Naive thymus-derived CD8-positive, alpha-beta T cell (primary cell): ENCODE results near the gene COL4A1. TPM values are rescaled to one million over a fixed set of nuclear protein-coding genes. Genes with fewer than 3 reads are reported as not detected.

Experiments used
- ATAC-seq, 2 donors: fragments of 150-1000 bp; cut with Tn5 transposase in 1 of 2; sonication (Bioruptor Pico), chemical (Tn5 transposase) in 1 of 2; 1 replicate in 1 of 2; 2 replicates in 1 of 2; pipeline ENCODE4 v1.10.0; 2021; ENCODE audit warnings: mild to moderate bottlenecking in 2 of 2, moderate library complexity in 2 of 2
- POLR2A ChIA-PET: fragments of 350-600 bp; sonication (Branson Sonifier 250); formaldehyde crosslinking; loops from one replicate; lab custom pipeline; 2021; ENCODE audit warnings: antibody characterized with exemption; lab: Charles Lee
- DNase-seq, 10 donors: peaks; one replicate each; pipeline versions ENCODE4 v3.0.0 to v3.0.0-alpha.2; 2020 to 2022
- H3K27ac Mint-ChIP-seq, 10 donors: one replicate each; pipeline ENCODE4 v1.8.0; 2020 to 2022; ENCODE audit warnings: mild to moderate bottlenecking in 10 of 10, mixed read lengths in 10 of 10, moderate library complexity in 4 of 10, inconsistent platforms in 1 of 10
- H3K27me3 Mint-ChIP-seq, 5 donors: one replicate each; pipeline ENCODE4 v1.8.0; 2021 to 2022; ENCODE audit warnings: mixed read lengths in 5 of 5
- H3K36me3 Mint-ChIP-seq, 3 donors: one replicate each; pipeline ENCODE4 v1.8.0; 2020 to 2022; ENCODE audit warnings: mixed read lengths in 3 of 3, mild to moderate bottlenecking in 2 of 3, inconsistent platforms in 1 of 3
- H3K4me1 Mint-ChIP-seq, 4 donors: one replicate each; pipeline ENCODE4 v1.8.0; 2021 to 2022; ENCODE audit warnings: mixed read lengths in 4 of 4
- H3K4me3 Mint-ChIP-seq, 10 donors: one replicate each; pipeline ENCODE4 v1.8.0; 2020 to 2022; ENCODE audit warnings: mild to moderate bottlenecking in 10 of 10, mixed read lengths in 10 of 10, moderate library complexity in 6 of 10, inconsistent platforms in 1 of 10
- H3K9me3 Mint-ChIP-seq, 9 donors: one replicate each; pipeline ENCODE4 v1.8.0; 2020 to 2022; ENCODE audit warnings: mixed read lengths in 9 of 9, mild to moderate bottlenecking in 3 of 9, inconsistent platforms in 1 of 9, moderate library complexity in 1 of 9
- polyA plus RNA-seq, 3 donors: library from polyadenylated mRNA; unstranded; fragments of 300-500 nt; fragmentation: Illumina TruSeq; gene quantifications; one replicate each; pipeline ENCODE4 v1.2.3, GENCODE V29; 2021
- total RNA-seq, 8 experiments: library from RNA in 2 of 8; stranded (reverse) in 2 of 8; gene quantifications; one replicate each; pipeline ENCODE4 v1.2.3 and lab custom pipeline; 2021 to 2026

The COL4A1 gene
- total and polyA plus RNA-seq, 5 experiments from 2014 or later = not detected

GRCh38 chr13:110128546-110128945 is 178.4 kb downstream of the COL4A1 start:
- POLR2A ChIA-PET = no interaction called here
- H3K27ac Mint-ChIP-seq = no peak overlapping the region
- no peaks in the 10 kb centered on the region for H3K36me3 Mint-ChIP-seq
- peaks cover 14 to 61% (median 36%) of the 10 kb centered on the region in 5 donors for H3K27me3 Mint-ChIP-seq
- H3K9me3 Mint-ChIP-seq = peaks cover 0 to 4% (median 0%) of the 10 kb centered on the region in 9 donors
- no peak overlapping the region for H3K4me3 Mint-ChIP-seq
- H3K4me1 Mint-ChIP-seq = peaks cover 0 to 3% (median 0%) of the 10 kb centered on the region in 4 donors
- ATAC-seq = no peak
- DNase-seq = no peak

DNA sequence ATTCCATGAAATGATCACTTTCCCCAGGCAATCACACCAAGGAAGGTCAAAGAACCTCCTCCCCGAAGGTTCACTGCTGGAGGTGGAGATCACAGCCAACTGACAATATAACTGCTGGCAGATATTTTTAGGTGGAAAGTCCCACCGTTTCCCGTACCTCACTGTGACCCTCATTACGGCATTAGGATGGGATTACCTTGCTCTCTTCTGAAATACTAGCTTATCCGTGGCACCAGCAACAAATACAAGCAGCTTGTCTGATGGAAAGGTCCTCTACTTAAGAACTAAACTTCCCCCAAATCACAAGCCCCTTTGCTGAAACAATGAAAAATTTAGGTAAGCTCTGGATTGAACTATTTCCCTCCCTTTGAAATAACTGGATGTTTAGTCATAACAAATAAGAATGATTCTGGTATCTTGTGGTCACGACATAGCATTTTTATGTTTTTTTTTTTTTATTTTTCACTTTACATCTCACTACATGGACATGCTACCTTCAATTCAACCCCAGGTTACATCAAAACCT is 178.9 kb downstream of the COL4A1 start:
- POLR2A ChIA-PET = no interaction called here
- H3K27ac Mint-ChIP-seq = no peak overlapping the region
- ATAC-seq (no peak), DNase-seq (no peak)
- H3K4me1 Mint-ChIP-seq = peaks cover 0 to 3% (median 0%) of the 10 kb centered on the region in 4 donors
- no peaks in the 10 kb centered on the region for H3K36me3 Mint-ChIP-seq
- H3K27me3 Mint-ChIP-seq = peaks cover 14 to 58% (median 34%) of the 10 kb centered on the region in 5 donors
- peaks cover 0 to 4% (median 0%) of the 10 kb centered on the region in 9 donors for H3K9me3 Mint-ChIP-seq
- no peak overlapping the region for H3K4me3 Mint-ChIP-seq

DNA sequence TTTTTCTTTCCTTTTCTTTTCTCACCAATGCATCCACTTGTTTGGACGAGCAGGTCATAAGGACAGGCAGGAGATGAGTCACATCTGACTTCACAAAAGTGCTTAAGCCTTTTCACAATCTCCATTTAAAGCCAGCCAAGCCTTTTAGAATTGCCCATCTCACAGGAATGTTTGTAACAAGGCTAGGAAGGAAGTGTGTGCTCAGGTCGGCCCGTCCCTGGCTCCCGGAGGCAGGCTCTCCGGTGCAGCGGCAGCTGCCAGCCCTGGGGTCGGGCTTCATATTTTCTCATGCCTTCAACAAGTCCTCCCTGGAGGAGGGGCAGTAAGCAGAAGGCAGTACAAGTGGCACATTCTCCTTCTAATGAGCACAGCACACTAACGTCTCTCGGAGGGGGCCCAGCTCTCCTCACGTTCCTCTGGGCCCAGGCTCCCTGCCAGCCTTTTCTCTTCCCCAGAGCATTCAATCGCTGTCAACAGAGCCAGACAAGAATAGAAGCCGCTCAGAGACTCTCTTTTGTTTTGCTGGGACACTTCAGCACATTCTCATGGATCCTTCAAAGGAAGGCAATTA is 180.5 kb downstream of the COL4A1 start:
- no peak for ATAC-seq
- POLR2A ChIA-PET = no interaction called here
- no peak overlapping the region for H3K27ac Mint-ChIP-seq

DNA sequence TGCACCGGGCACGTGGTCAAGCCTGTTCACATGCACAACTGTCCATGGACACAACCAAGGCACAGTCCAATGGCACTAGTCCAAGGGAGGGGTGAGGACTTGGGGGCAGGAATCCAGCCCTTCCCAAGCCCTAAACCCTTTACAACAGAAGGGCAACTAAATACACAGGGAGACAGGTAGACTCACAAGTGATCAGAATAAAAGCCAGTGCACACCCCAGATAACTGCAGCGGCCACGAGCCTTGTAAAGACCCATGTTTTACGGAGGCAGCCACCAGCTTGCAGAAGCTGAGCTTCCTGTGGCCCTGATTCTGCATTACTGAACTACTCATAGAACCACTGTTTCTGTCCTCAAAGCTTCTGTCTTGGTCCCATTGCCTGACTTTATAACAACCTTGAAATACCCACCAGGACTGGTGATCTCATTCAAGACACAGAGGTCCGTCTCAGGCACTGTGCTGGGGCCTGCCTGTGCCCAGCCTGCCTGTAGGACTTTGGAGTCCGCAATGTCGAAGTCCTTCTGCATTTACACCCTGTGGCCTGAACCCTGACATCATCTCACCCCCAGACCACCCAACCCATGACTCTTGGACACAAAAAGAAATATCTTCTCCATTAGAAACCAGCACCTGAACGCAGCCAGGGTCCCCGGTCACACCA is 181.2 kb downstream of the COL4A1 start:
- peaks cover 0 to 4% (median 0%) of the 10 kb centered on the region in 9 donors for H3K9me3 Mint-ChIP-seq
- no peak overlapping the region for H3K27ac Mint-ChIP-seq
- H3K36me3 Mint-ChIP-seq = peaks cover 0 to 1% (median 0%) of the 10 kb centered on the region in 3 donors
- H3K4me1 Mint-ChIP-seq = peaks cover 0 to 3% (median 0%) of the 10 kb centered on the region in 4 donors
- ATAC-seq (no peak), DNase-seq (no peak)
- H3K27me3 Mint-ChIP-seq = peaks cover 12 to 65% (median 27%) of the 10 kb centered on the region in 5 donors
- H3K4me3 Mint-ChIP-seq = no peak overlapping the region
- POLR2A ChIA-PET = no interaction called here

More for the DNA sequence above, 180.5 kb downstream of the COL4A1 start:
- H3K9me3 Mint-ChIP-seq = peaks cover 0 to 4% (median 0%) of the 10 kb centered on the region in 9 donors
- peaks cover 0 to 3% (median 0%) of the 10 kb centered on the region in 4 donors for H3K4me1 Mint-ChIP-seq
- no peaks in the 10 kb centered on the region for H3K36me3 Mint-ChIP-seq
- H3K27me3 Mint-ChIP-seq = peaks cover 14 to 61% (median 28%) of the 10 kb centered on the region in 5 donors
- DNase-seq = no peak
- no peak overlapping the region for H3K4me3 Mint-ChIP-seq

DNA sequence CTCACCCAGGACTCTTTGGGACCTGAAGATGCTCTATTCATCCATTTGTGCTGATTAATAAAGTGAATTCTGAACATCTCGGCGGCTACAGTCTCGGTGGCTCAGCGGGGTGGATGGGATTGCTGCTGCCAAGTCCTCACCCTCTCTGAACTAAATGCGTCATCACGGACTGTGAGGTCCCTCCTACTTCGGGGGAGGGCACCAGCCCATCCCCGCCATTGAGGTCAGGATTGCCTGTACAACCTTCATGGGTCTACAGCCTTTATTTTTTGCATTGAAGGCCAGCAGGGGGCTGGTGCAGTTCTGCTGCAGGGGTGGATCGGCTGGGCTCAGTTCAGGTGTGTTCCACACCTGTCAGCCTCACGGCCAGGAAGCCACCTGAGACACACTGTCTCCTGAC is 181.8 kb downstream of the COL4A1 start:
- POLR2A ChIA-PET = no interaction called here
- Mint-ChIP-seq H3K9me3 (peaks cover 0 to 4% (median 0%) of the 10 kb centered on the region in 9 donors), H3K27me3 (peaks cover 8 to 65% (median 23%) of the 10 kb centered on the region in 5 donors), H3K36me3 (peaks cover 0 to 2% (median 0%) of the 10 kb centered on the region in 3 donors), H3K4me3 (no peak overlapping the region), H3K4me1 (peaks cover 0 to 3% (median 0%) of the 10 kb centered on the region in 4 donors), H3K27ac (peak overlapping the region in 1 of 10 donors; percentile 68)
- no peak for ATAC-seq
- DNase-seq = no peak

GRCh38 chr13:110124201-110124940 is 182.6 kb downstream of the COL4A1 start:
- POLR2A ChIA-PET = no interaction called here
- no peak for DNase-seq
- ATAC-seq = no peak
- Mint-ChIP-seq H3K4me3 (no peak overlapping the region), H3K4me1 (peaks cover 0 to 3% (median 0%) of the 10 kb centered on the region in 4 donors), H3K36me3 (peaks cover 0 to 2% (median 0%) of the 10 kb centered on the region in 3 donors), H3K27ac (no peak overlapping the region), H3K27me3 (peaks cover 8 to 61% (median 22%) of the 10 kb centered on the region in 5 donors), H3K9me3 (peaks cover 0 to 4% (median 0%) of the 10 kb centered on the region in 9 donors)

DNA sequence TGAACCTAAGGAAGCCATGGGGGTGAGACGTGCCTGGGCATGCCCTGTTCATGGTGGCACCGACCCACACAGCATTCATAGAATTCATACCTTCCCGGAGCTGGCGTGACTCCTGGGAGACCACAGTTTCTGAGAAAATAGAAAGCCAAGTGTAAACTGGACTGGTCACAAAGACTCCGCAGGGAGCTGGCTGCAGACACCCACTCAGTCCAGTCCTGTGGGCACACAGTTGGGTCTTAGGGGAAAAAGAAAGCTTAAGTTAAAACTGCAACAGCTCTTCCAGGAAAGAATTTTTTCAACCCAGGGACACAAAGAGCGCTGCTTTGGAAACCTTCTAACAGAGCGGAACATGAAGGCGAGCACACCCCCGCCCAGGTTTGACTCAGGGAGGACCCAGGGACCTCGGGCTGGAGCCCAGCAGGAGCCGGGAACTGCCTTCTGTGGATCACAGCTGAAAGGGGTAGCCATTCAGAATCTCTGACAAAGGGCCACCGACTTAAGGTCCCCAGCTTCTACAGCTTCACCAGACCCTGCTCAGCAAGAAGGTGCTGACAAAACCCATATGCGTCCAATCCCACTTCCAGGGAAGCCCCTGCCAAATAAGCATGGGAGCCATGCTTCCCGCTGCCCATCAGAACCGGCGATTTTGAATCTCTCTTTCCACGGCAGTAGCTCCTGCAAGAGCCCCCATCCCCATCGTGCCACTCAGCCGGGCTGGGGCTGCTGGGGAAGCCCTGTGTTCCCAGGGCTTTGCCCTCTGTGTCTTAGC is 183.7 kb downstream of the COL4A1 start:
- no peak overlapping the region for H3K4me3 Mint-ChIP-seq
- H3K4me1 Mint-ChIP-seq = peaks cover 0 to 3% (median 0%) of the 10 kb centered on the region in 4 donors
- peaks cover 8 to 62% (median 24%) of the 10 kb centered on the region in 5 donors for H3K27me3 Mint-ChIP-seq
- DNase-seq (no peak), ATAC-seq (no peak)
- POLR2A ChIA-PET = no interaction called here
- no peak overlapping the region for H3K27ac Mint-ChIP-seq
- peaks cover 0 to 2% (median 0%) of the 10 kb centered on the region in 3 donors for H3K36me3 Mint-ChIP-seq
- H3K9me3 Mint-ChIP-seq = peaks cover 0 to 3% (median 0%) of the 10 kb centered on the region in 9 donors

DNA sequence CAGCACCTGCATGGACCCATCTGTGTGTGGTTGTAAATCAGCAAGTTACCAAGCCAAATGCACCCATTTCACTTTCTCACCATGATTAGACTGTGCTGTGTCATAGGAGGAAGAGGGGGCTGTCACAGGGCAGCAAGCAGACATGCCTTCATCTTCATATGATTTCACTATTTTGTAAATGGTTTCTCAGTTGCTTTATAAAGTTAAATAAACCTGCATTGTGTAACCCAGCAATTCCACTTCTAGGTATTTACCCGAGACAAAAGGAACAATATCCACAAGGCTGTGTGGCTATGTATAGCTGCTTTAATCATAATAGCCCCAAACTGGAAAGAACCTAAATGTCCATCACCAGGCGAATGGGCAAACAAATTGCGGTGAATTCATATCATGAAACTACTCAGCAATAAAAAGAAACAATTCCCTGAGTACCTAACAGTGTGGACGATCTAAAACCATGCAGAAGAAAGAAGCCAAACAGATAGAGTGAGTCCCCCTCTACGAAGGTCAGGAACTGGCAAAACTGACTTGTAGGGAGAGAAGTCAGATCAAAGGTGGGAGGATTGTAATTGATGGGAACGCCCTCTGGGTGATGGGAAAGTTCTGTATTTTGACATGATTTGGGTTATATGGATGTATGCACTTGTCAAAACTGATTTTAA is 185.4 kb downstream of the COL4A1 start:
- no peak for ATAC-seq
- DNase-seq = no peak
- H3K4me1 Mint-ChIP-seq = no peaks in the 10 kb centered on the region
- H3K9me3 Mint-ChIP-seq = no peaks in the 10 kb centered on the region
- H3K27me3 Mint-ChIP-seq = peaks cover 12 to 63% (median 30%) of the 10 kb centered on the region in 5 donors
- peaks cover 0 to 2% (median 0%) of the 10 kb centered on the region in 3 donors for H3K36me3 Mint-ChIP-seq
- POLR2A ChIA-PET = no interaction called here
- no peak overlapping the region for H3K4me3 Mint-ChIP-seq
- no peak overlapping the region for H3K27ac Mint-ChIP-seq

- DNase-seq (no peak), ATAC-seq (no peak)
- peaks cover 12 to 66% (median 29%) of the 10 kb centered on the region in 5 donors for H3K27me3 Mint-ChIP-seq
- POLR2A ChIA-PET = no interaction called here
- peaks cover 2 to 6% (median 2%) of the 10 kb centered on the region in 4 donors for H3K4me1 Mint-ChIP-seq
- H3K36me3 Mint-ChIP-seq = peaks cover 0 to 2% (median 0%) of the 10 kb centered on the region in 3 donors
- H3K4me3 Mint-ChIP-seq = no peak overlapping the region
- no peaks in the 10 kb centered on the region for H3K9me3 Mint-ChIP-seq
- H3K27ac Mint-ChIP-seq = no peak overlapping the region
Observed at GRCh38 chr13:110119935-110120905, 186.7 kb downstream of the COL4A1 start.

GRCh38 chr13:110118106-110118505 is 188.9 kb downstream of the COL4A1 start:
- Mint-ChIP-seq H3K27me3 (peaks cover 14 to 68% (median 36%) of the 10 kb centered on the region in 5 donors), H3K9me3 (no peaks in the 10 kb centered on the region), H3K4me3 (no peak overlapping the region), H3K36me3 (peaks cover 0 to 2% (median 0%) of the 10 kb centered on the region in 3 donors), H3K27ac (no peak overlapping the region), H3K4me1 (peaks cover 2 to 6% (median 2%) of the 10 kb centered on the region in 4 donors)
- POLR2A ChIA-PET = no interaction called here
- DNase-seq (no peak), ATAC-seq (no peak)

- no peaks in the 10 kb centered on the region for H3K9me3 Mint-ChIP-seq
- DNase-seq (peak in 7 of 10 donors; percentile 2 to 52 (median 22)), ATAC-seq (peak in 1 of 2 donors; percentile 39)
- POLR2A ChIA-PET = no interaction called here
- H3K36me3 Mint-ChIP-seq = peaks cover 0 to 2% (median 0%) of the 10 kb centered on the region in 3 donors
- peaks cover 13 to 61% (median 36%) of the 10 kb centered on the region in 5 donors for H3K27me3 Mint-ChIP-seq
- H3K4me1 Mint-ChIP-seq = peaks cover 2 to 6% (median 2%) of the 10 kb centered on the region in 4 donors
- H3K27ac Mint-ChIP-seq = no peak overlapping the region
- H3K4me3 Mint-ChIP-seq = no peak overlapping the region
Observed at GRCh38 chr13:110116072-110116487, 190.9 kb downstream of the COL4A1 start.
